C4-2B (cell line): ENCODE data around the gene DPP4.

Experiments used
- ZFX ChIP-seq: fragments of 450-650 bp; IDR thresholded peaks from 2 replicates; pipeline ENCODE4 v1.6.1; 2017
- TF ChIP-seq, protein P1 (sequence below): fragments of 450-650 bp; conservative IDR thresholded peaks from 2 replicates; pipeline ENCODE4 v1.5.1; 2017; ENCODE audit warnings: mild to moderate bottlenecking

DNA sequence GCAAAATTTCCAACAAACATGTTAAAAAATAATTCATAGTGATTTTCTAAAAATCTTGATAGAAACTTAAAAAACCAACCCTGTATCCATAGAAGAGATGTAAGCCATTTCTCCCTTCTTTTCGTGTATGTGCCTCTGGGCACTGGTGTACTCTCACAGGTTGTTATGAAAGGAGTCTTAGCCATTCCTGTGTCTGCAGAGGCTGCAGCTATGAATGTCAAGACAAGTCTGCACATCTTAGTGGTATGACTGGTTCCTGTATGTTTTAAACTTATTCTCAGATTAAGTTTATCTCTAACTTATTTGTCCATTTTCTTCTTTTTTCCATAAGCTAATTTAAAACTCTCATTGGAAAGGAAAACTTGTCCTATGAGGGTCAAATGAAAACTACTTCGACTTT is 84.0 kb downstream of the DPP4 start:
- TF ChIP-seq, protein P1, sequence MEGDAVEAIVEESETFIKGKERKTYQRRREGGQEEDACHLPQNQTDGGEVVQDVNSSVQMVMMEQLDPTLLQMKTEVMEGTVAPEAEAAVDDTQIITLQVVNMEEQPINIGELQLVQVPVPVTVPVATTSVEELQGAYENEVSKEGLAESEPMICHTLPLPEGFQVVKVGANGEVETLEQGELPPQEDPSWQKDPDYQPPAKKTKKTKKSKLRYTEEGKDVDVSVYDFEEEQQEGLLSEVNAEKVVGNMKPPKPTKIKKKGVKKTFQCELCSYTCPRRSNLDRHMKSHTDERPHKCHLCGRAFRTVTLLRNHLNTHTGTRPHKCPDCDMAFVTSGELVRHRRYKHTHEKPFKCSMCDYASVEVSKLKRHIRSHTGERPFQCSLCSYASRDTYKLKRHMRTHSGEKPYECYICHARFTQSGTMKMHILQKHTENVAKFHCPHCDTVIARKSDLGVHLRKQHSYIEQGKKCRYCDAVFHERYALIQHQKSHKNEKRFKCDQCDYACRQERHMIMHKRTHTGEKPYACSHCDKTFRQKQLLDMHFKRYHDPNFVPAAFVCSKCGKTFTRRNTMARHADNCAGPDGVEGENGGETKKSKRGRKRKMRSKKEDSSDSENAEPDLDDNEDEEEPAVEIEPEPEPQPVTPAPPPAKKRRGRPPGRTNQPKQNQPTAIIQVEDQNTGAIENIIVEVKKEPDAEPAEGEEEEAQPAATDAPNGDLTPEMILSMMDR, result no peak
- TF ChIP-seq ZFX, result no peak
